8988T (cell line): ENCODE measurements around the gene INS.

Experiments used
- DNase-seq: peaks from one replicate; pipeline ENCODE4 v3.0.0; 2011

The INS gene

DNA sequence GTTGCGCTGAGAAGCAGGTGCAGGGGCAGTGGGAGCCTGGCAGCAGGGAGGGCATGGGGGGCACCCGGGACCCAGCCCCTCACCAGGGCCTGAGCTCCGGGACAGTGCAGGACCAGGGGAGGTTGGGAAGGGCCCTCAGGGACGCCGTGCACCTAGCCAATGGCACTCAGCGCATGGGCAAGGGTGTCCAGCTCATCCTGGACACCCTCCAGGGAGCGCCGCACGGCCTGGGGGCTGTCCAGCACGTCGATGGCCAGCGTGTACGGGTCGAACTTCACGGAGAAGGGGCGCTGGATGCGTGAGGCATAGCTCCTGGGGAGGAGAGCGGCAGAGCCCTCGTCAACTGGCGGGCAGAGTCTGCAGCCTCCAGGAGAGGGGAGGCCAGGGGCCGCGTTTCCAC lies 3.1 kb upstream of the INS start:
- no peak for DNase-seq

- DNase-seq, result no peak
Observed at GRCh38 chr11:2163428-2163978, 2.5 kb upstream of the INS start.

- no peak for DNase-seq
Observed at GRCh38 chr11:2159536-2160413, 1.2 kb downstream of the INS start.

DNA sequence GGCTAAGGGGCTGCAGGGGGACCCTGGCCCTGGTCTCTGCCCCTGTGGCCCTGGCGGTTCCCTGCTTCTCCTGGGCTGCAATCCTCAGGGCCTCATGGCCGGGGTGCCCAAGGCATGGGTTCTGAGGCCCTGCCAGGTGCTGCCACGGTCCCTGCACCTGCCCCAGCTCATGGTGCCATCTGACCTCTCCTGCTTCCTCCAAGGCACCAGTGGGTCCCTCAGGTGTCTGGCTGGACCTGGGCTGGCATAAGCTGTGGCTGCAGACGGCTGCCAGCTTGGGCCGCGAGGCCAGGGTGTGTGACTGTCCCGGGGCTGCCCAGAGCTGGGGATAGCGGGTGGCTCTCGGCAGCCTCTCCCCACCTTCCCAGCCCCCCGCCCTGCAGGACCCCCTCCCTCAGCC lies 2.0 kb downstream of the INS start:
- DNase-seq, result no peak

GRCh38 chr11:2158296-2158737 lies 2.7 kb downstream of the INS start:
- DNase-seq, result no peak

DNA sequence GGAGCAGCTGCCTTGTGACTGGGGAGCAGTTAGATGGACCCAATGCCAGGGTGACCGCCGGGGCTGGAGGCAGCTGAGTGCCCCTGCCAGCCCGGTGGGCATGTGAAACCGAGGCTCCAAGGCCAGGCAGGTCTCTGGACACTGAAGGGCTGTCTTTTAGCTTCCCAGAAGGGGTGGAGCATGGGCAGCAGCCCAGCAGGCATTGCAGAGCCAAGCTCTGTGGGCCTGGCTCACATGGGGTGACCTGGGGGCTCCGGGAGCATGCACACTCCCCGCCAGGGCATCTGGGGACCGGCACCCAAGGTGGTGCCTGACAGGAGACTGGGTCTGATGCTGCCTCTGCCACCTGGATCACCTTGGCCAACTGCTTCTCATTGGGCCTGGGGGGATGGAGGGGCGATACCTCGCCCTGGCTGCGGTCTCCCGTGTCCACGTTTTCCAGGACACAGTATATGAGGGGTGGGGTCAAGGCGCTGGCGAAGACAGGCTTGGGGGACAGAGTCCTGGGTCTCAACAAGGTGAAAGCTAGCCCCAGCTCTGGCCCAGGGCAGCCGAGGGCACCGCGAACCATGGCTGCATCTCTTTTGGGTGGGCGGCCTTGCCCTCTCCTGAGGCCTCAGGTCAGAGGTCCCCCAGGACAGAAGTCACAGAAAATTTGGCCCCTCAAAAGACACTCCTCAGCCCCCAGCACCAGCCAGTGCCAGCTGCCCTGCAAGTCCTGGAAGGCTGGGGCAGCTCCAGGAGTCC lies 3.5 kb downstream of the INS start:
- no peak for DNase-seq

GRCh38 chr11:2156416-2157182 lies 4.4 kb downstream of the INS start:
- peak; percentile 99 for DNase-seq

GRCh38 chr11:2155511-2155910 lies 5.5 kb downstream of the INS start:
- DNase-seq, result no peak

GRCh38 chr11:2154889-2155288 lies 6.1 kb downstream of the INS start:
- DNase-seq, result no peak

GRCh38 chr11:2154195-2154585 lies 6.8 kb downstream of the INS start:
- DNase-seq, result no peak

DNA sequence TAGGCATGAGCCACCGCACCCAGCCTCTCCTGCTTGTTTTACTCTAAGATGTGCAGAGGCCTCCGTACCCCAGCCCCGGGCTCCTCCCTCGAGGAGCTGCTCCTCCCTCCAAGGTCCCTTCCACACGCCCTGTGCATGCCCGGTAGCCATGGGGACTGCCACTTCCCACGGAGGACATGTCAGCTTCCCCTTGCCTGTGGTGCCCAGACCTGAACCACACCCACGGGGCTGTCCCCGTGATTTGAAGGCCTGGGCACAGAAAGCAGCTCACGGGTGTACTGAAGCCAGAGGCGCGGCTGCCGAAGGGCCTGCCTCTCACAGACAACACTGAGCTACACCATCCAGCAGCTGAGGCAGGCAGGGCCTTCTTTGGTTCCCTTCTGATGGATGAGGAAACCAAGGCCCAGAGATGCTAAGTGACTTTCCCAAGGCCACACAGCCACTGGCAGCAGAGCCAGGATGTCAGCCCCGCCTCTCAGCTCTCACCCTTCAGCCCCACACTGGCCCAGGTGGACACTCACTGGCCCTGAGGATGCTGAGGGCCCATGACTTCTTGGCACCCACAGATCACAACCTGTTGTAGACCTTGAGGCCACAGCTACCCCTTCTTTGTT lies 7.3 kb downstream of the INS start:
- DNase-seq, result no peak

DNA sequence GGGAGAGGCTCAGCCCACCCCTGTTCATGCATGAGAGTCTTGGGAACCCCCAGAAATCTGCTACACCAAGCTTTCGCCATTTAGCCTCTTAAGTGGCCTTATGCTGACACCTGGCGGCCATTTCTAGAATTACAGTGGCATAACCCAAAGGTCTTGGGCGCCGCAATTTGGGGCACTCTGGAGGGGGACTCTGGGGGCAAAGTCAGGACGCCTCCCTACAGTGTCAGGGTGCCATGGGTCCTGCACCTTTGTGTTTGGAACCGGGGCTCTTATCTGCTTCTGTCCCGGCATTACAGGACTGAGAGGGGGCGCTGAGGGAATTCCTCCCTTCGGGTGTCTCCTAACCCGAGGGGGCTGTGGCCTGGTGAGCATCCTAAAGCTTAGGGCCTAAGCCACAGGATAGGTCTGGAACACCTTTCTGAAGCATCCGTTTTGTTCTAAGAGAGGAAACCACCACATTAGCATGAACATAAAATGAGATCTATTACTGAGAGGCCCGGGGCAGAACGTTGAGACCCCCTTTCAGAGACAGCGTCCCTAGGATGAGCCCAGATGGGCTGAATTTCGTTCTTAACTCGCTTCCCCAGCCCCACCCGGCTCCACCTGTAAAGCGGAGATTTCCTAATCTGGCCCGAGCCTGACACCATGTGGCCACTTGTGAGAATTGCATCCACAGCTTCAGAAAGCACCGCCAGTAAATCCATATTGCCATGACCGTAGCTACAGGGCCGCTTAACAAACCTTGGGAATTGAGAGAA lies 9.3 kb downstream of the INS start:
- peak; percentile 99 for DNase-seq

GRCh38 chr11:2149864-2150847 lies 10.9 kb downstream of the INS start:
- no peak for DNase-seq

- DNase-seq, result no peak
Observed at GRCh38 chr11:2149460-2149859, 11.5 kb downstream of the INS start.

DNA sequence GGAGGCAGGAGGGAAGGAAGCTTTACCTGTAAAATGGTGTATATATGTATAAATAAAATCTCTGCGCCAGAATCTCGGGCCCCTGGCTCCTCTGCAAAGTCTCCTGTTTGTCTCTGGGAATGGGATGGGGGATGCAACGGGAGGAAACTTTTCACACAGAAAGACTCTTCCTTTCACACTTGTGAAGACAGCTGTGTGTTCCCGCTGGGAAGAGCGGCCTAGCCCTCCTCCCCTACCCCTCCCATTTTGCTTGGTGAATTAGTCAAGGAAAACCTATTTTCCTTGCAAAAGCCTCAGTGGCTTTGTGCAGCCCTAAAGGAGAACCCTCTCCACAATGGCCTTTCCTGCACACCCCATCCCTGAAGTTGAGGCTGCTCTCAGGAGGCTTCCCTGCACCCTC lies 12.4 kb downstream of the INS start:
- DNase-seq, result no peak

DNA sequence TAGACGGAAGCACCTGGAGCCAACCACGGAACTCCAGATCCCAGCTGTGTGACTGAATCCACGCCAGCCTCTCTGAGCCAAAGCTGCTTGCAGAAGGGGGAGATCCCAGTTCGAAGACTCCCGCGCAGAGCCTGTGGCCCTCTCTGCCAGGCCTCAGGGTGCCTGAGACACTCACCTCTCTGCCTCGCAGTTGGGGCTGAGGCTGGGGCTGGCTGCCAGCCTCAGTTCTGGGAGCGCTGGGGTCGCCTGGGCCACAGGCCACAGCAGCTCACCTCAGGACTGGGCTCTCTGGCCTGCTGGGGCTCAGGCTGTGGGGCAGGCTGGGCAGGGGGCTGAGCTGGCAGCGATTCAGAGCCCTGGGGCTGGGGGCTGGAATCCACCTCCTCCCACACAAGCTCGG lies 13.6 kb downstream of the INS start:
- no peak for DNase-seq

- DNase-seq, result no peak
Observed at GRCh38 chr11:2146051-2146450, 15.0 kb downstream of the INS start.

DNA sequence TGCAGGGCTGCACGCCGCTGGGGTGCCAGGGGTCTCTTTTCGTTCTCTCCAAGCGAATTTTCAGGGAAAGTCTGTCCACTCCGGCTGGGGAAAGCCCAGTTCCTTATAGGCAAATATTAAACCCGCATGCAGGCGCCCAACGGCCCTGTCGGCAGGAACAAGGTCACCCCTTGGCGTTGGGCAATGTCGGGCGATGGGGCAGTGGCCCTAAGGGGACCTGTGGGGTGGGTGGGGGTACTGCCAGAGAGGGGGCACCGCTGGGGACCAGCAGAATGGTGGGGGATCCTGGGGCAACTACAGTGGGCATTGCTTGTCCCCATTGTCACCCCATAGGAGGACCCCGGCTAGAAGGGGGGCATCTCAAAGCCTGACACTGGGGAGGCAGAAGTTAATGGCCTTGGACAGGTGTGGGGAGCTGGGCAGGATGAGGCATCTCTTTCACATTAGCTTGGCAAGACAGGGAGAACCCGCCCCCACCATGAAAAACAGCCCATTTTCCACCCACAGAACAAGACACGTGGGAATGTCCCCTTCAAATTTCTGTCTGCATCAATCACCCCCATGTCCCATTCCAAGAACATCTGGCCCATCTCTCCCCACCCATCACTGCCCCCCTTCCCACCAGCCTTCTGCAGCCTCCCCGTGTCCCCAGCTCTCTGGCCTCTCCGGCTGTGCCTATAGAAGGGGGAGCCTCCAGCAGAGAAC lies 16.3 kb downstream of the INS start:
- DNase-seq, result no peak

GRCh38 chr11:2143799-2144543 lies 17.0 kb downstream of the INS start:
- DNase-seq, result peak; percentile 71
